Activated T-cell treated with anti-CD3 and anti-CD28 coated beads for 4 hours (primary cell): ENCODE results near the gene GPC6.
"Not testable (repeated sequence)": the region's sequence is repeated elsewhere in the genome, so short reads cannot be mapped to it uniquely, and the experiment has no call there.

ENCODE experiments used
- DNase-seq: peaks from one replicate; pipeline ENCODE4 v3.0.0-alpha.2; 2020

GPC6 gene

DNA sequence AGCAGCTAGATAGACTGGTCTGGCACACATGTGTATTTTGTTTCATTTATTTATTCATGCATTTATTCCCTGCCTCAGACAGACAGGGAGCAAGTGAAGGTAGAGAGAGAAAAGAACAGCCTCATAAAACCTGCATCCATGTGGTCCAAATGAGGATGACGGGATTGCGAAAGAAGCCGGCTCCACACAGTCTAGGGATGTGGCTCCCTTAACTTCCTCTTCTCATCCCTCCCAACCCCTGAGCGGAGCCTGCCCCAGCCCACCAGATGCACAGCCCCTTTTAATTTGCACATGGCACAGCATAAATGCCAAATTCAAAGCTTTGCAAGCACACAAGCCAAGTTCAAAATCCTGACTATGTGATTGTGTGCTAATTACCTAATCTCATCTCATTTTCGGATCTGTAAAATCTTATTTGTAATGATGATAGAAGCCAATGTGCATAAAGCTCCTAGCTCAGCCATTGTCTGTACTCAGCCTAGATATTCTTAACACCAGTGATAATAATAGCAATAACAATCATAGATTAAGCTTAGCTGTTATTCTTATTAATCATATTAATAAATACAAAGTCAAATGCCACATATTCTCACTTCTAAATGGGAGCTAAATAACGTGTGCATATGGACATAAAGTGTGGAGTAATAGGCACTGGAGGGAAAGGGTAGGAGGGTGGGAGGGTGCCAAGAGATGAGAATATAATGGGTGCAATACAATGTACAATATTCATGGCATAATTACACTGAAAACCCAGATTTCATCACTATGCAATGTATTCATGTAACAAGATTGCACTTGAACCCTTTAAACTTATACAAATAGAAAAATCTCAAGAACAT lies 1096.5 kb downstream of the GPC6 start:
- DNase-seq = no peak

- no peak for DNase-seq
Observed at GRCh38 chr13:94323764-94324758, 1097.5 kb downstream of the GPC6 start.

- DNase-seq = no peak
Observed at GRCh38 chr13:94324767-94325540, 1098.3 kb downstream of the GPC6 start.

DNA sequence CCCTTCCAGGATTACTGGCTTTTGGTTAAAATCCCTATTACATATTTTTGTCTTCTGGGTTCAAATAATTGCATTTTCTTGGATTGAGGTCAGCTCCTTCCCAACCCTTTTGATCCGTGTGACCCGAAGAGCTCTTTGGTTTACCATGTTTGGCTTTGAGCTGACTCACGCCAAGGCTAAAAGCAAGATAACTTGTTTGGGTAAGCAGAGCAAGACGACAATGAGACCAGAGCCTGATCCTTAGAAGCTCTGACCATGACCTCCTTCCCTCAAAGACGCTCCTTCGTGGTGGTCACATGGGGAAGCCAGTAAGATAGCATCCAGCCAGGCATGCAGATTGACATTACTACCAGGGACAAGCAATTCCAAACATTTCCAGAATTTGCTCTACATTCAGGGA lies 1099.0 kb downstream of the GPC6 start:
- DNase-seq = no peak

DNA sequence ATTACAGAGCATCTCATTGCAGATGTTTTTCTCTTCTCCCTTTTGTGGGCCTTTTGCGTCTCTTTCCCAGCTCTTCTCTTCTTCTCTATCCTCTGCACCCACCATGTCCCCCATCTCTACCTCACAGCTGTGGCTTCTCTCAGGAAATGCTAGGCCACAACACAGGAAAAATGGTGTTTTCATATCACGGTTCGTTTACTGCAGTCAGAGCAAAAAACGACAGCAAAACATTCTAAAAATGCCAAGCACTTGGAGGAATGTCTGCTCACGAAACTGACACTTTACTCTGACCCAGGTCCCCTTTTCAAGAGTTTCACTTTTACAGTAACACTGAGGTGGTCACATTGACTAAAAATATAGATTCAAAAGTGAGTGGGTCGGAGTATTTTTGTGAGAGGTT lies 1100.7 kb downstream of the GPC6 start:
- no peak for DNase-seq

- DNase-seq = no peak
Observed at GRCh38 chr13:94328381-94329041, 1101.9 kb downstream of the GPC6 start.

DNA sequence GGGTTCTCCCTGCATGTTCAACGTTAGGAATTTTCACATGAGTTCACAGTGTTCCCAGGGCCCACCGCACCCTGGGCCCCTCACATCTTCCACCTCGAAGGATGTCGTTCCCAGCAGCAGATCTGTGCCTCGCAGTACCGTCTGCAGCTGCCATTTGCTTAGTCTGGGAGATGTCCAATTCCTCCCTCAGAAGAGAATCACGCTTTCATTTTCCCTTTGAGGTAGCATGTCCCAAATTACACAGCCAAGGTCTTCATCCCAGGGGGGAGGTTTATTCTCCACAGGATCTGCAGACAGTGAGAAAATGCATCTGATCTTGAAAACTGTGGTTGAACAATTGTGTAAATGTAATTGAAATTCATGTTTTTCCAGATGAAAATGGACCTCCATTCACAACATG lies 1102.7 kb downstream of the GPC6 start:
- no peak for DNase-seq

DNA sequence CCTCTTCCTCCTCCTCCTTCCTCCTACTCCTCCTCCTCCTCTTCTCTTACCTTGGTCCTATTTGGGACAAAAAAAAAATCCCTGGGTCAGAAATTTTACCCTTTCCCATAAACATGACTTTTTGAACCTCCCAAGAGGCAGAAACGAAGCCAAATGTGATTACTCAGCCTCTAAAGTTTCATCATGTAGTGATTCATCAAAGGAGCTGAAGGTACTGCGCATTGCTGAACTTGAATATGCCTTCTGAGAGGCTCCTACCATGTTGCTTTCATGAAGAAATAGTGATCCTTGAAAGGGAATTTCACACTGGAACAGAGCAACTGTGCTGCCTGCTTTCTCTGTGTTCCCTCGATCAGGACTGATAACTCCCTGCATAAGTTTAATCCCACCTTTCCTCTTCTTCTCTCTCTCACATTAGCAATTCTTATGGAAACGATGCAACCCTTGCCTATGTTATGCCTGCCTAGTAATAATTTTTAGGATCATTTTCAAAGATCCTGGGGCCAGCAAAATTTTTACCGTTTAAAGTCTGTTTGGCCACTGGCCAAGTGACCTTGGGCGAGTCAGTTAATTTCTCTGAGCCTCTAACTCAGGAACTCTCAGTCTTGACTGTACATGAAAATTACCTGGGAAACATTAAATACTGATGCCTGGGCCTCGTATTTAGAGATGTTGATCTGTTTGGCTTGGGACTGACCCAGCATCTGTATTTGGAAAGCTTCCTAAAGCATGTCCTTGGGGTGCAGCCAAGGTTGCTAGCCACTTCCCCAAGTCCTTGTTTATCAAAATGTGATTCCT lies 1103.3 kb downstream of the GPC6 start:
- no peak for DNase-seq

DNA sequence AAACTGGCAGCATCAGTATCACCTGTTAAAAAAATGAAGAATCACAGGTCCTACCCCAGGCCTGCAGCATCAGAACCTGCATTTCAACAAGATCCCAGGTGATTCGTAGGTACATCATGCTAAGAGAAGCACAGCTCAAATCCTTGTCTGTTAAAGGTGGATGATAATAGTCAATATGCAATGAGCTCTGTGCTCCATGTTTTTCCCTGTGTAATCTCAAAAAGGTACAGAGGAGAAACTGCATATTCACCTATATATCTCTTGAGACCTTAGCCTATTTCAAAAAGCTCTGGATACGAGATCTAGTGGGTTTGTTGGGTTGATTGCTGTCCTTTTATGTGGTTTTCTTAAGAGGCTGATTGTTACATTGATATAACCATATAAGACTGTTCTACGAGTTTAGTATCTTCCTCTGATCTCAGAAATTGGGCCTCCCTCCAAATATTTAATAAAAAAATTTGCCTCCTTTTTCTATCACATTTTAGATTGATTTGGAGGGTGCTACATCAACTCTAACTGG lies 1104.0 kb downstream of the GPC6 start:
- DNase-seq = no peak

GRCh38 chr13:94331281-94331680 lies 1104.7 kb downstream of the GPC6 start:
- DNase-seq = no peak

DNA sequence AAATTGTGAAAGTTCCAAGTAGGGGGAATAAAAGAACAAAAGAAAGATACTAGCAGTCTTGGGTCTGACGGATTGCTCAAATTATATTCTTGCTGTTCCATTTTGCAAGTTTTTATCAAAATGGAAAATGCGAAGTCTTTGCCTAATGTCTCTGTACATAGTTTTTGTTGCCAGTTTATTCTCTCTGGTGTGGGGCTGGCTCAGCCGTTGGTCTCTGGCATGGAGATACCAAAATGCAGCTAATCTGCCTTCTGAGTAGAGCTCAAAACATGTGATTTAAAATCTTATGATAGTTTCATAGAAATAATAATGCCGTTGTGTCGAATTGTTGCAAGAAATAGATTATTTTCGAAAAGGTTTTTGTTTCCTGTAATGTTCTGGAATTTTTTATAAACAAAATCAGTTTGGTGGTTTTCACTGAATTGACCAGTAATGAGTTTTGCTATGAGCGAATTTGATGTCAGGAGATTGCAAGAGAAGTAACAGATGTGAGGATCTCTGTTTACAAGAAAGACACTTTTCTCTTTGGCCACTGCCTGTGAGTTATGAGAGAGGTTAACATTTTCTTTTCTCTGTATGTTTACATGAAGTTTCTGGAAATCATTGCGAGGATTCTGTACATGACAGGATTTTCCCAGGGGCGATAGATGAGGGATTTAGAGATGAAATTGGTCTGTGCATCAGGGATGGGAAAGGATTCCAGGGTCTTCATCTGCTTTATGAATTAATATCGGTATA lies 1105.9 kb downstream of the GPC6 start:
- DNase-seq = no peak

DNA sequence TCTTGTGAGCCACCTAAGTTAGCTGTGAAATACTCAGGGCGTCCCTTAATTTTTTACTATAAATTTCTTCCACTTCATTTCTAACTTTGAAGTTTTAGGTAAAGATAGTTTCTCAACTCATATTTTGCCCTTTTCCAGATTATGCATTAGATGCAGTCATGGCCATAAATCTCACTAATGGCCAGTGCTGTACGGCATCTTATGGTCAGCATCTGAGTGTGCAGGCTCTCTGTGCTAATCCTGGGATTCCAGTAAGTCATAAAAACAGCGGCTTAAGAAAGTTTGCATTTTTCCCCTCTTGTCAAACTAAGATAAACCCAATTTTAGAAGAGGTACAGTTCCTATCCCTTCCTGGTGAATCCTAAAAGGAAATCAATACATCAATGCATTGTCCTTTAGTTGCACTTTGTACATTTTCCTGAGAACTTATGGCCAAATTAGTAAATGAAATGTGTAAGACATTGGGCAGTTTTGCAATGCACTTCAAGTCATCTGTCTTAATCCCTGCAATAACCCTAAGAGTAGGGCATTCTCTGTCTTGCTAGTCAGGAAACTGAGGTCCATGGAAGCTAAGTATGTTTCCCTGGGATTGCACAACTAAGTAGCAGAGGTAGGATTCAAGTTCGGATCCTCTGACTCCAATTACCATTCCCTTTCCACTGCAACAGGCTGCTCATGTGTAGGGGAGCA lies 1106.7 kb downstream of the GPC6 start:
- no peak for DNase-seq

DNA sequence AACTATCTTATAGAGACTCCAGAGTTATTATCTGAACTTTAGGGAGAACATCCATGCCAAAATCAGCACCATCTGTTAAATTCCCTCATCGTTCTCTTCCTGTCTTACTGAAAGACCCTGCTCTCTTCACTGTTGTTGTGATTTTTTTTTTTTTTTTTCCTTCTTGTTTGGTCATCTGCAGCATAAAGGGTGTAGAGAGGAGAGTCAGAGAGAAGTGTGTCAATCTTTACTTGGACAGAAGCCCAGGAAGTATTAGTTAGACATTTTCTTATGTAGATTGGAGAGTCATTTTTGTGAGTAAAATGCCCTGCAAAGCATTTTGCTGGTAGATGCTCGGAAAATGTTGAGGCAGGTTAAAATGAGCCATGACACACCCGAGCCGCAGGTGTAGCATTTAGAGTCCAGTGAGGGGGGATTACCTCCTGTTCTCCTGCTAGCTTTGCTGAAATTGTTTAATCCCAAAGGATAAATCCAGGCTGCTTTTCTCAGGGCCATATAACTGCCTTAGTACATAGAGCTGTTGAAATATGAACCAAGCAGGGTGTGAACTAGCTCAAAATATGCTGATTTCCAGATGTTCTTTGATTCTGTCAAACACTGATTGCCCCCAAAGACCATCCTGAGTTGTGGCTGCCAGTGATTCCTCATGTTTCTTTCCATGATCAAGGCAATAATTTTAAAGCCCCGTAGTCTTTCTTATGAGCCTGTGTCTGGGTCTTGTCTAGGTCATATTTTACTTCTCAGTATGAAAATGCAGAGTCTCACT lies 1109.3 kb downstream of the GPC6 start:
- no peak for DNase-seq

- no peak for DNase-seq
Observed at GRCh38 chr13:94339116-94339687, 1112.6 kb downstream of the GPC6 start.

DNA sequence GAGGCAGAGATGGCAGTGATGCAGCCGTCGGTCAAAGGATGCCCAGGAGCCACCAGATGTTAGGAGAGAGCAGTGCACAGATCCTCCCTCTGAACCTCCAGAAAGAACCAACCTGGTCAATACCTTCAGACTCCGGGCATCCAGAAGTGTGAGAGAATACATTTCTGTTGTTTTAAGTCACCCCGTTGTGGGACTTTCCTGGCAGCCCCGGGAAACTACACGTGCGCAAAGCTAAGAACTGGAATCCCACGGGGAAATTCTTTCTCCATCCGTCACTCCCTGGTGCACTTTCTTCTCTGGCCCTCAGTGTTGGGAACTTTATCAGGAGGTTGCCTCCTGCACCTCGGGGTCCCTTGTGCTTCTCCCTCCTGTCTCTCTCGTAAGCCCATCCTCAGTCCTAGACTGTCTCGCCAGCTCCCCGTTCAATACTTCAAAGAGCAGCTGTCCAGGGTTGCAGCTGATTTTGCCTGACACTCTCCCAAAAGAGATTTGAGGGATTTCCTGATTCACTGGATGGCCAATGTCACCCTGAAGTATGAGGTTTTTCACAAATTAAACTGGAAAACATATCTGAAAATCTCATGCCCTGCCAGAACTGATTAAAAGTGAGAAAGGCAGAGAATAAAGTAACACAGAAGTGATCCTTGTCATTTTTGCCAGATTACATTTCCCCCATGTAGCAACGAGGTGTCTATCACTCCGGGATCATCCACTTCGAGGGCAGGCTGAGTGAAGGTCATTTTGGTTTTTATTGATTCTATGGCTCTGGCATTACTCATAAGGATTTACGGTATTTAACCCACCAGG lies 1116.0 kb downstream of the GPC6 start:
- DNase-seq = no peak

DNA sequence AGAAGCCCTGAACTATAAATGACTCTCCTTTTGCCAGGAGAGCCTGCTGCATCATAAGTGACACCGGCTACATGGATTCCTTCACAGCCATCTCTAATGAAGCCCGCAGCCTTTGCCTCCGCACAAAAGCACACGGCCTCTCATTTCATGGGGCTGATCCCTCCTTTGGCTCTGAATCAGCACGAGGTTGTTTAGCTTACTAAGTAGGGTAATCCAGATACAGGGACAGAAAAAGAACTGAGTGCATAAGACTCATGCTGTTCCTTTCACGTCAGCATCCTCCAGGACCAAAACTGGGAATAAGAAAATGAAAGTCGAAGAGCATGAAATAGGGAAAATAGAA lies 1116.6 kb downstream of the GPC6 start:
- DNase-seq = no peak

DNA sequence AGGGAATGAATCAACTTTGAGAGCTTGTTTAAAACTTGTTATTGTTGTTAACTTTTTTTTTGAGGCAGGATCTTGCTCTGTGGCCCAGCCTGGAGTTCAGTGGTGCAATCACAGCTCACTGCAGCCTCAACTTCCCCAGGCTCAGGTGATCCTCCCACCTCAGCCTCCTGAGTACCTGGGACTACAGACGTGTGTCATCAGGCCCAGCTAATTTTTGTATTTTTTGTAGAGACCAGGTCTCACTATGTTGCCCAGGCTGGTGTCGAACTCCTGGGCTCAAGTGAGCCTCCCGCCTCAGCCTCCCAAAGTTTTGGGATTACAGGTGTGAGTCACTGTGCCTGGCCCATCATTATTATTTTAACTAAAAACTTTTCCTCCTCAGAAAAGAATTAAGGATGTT lies 1117.1 kb downstream of the GPC6 start:
- not testable (repeated sequence) for DNase-seq
